ENCODE data around the gene CACNA1A. TPM values are rescaled to one million over a fixed set of nuclear protein-coding genes. Genes with fewer than 3 reads are reported as not detected.

Gene CACNA1A
- total RNA-seq, 2 experiments from 2014 or later = 0.30 to 0.45 TPM

DNA sequence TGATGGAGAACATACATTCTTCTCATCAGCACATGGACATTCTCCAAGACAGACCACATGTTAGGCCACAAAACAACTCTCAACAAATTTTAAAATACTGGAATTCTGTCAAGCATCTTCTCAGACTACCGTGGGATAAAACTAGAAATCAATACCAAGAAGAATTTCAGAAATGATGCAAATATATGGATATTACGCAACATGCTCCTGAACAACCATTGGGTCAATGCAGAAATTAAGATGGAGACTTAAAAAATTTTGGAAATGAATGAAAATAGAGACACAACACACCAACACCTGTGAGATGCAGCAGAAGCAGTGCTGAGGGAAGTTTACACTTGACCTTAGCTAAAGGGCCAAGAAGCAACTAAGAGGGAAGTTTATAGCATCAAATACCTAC is 162.8 kb downstream of the CACNA1A start:
- peaks cover 4 to 8% of the 10 kb centered on the region in 2 experiments for H3K9me3 ChIP-seq (ENCODE audit: control insufficient read depth in 1 of 2, insufficient read depth in 1 of 2, low read length in 2 of 2)
- no peaks in the 10 kb centered on the region for H3K36me3 ChIP-seq (ENCODE audit: insufficient read depth, low read length)
- H3K27ac ChIP-seq (ENCODE audit: low read depth in 1 of 2, low read length in 2 of 2) = no peak overlapping the region
- Mint-ChIP-seq H3K4me3 (no peak overlapping the region), H3K36me3 (ENCODE audit: low read depth) (no peaks in the 10 kb centered on the region), H3K9me3 (peaks cover 2% of the 10 kb centered on the region), H3K27ac (no peak overlapping the region), H3K27me3 (peaks cover 43% of the 10 kb centered on the region), H3K4me1 (ENCODE audit: low read depth) (no peaks in the 10 kb centered on the region)
- TF ChIP-seq, protein P1, sequence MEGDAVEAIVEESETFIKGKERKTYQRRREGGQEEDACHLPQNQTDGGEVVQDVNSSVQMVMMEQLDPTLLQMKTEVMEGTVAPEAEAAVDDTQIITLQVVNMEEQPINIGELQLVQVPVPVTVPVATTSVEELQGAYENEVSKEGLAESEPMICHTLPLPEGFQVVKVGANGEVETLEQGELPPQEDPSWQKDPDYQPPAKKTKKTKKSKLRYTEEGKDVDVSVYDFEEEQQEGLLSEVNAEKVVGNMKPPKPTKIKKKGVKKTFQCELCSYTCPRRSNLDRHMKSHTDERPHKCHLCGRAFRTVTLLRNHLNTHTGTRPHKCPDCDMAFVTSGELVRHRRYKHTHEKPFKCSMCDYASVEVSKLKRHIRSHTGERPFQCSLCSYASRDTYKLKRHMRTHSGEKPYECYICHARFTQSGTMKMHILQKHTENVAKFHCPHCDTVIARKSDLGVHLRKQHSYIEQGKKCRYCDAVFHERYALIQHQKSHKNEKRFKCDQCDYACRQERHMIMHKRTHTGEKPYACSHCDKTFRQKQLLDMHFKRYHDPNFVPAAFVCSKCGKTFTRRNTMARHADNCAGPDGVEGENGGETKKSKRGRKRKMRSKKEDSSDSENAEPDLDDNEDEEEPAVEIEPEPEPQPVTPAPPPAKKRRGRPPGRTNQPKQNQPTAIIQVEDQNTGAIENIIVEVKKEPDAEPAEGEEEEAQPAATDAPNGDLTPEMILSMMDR (IDR thresholded peaks at IDR 0.05) = no peak
- POLR2A ChIA-PET = no interaction called here
- DNase-seq (no peak), ATAC-seq (ENCODE audit: poor library complexity) (no peak)
- intact Hi-C loops (cut with DNase I, micrococcal nuclease) = no loop called here
- CTCF ChIA-PET = no interaction called here
- H3K4me1 ChIP-seq (ENCODE audit: insufficient read depth, low read length) = no peaks in the 10 kb centered on the region
- H3K27me3 ChIP-seq (ENCODE audit: control insufficient read depth in 1 of 2, insufficient read depth in 2 of 2, low read length in 2 of 2) = peaks cover 0 to 11% of the 10 kb centered on the region in 2 experiments
- H3K4me3 ChIP-seq (ENCODE audit: low read length) = no peak overlapping the region

DNA sequence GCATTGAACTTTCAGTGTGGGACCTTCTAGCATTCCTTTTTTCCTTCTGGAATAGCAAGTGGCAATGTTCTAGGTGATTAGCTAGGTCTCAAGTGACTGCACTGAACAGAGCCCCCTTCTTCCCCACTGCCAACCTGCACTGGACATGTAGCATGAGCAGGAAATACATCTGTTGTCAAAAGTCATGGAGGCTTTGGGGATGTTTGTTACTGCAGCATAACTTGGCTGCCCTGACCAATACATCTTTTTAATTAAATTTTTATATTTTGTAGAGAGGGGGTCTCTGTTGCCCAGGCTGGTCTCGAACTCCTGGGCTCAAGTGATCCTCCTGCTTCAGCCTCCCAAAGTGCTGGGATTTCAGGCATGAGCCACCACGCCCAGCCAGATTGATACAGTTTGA is 163.6 kb downstream of the CACNA1A start:
- Mint-ChIP-seq H3K36me3 (ENCODE audit: low read depth) (no peaks in the 10 kb centered on the region), H3K4me1 (ENCODE audit: low read depth) (no peaks in the 10 kb centered on the region), H3K27ac (no peak overlapping the region), H3K4me3 (no peak overlapping the region), H3K9me3 (no peaks in the 10 kb centered on the region), H3K27me3 (peaks cover 48% of the 10 kb centered on the region)
- Histone ChIP-seq H3K36me3 (ENCODE audit: insufficient read depth, low read length) (no peaks in the 10 kb centered on the region), H3K27me3 (ENCODE audit: control insufficient read depth in 1 of 2, insufficient read depth in 2 of 2, low read length in 2 of 2) (peaks cover 0 to 11% of the 10 kb centered on the region in 2 experiments), H3K4me1 (ENCODE audit: insufficient read depth, low read length) (no peaks in the 10 kb centered on the region), H3K9me3 (ENCODE audit: control insufficient read depth in 1 of 2, insufficient read depth in 1 of 2, low read length in 2 of 2) (peaks cover 4 to 8% of the 10 kb centered on the region in 2 experiments), H3K27ac (ENCODE audit: low read depth in 1 of 2, low read length in 2 of 2) (no peak overlapping the region), H3K4me3 (ENCODE audit: low read length) (no peak overlapping the region)
- ATAC-seq (ENCODE audit: poor library complexity) = no peak
- TF ChIP-seq, protein P1 (IDR thresholded peaks at IDR 0.05) = no peak
- no peak for DNase-seq
- ChIA-PET POLR2A (no interaction called here), CTCF (no interaction called here)
- intact Hi-C loops (cut with DNase I, micrococcal nuclease) = no loop called here

DNA sequence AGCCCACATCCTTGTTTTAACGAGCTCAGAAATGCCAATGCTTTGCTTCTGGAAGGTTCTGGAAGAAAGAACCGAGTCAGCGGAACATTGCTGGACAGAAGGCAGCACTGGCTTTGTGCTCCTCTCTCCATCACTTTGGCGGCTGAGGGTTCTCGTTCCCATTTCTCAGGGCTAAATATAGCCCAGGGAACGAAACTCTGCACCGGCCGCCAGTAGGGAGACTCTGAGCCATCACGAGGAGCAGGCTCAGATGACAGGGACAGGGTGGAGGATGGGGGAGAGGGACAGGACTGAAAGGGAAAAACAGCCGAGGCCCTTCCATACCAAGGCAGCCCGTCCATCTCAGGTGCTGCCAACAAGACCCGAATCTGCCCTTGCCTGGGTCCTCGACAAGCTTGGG is 166.4 kb downstream of the CACNA1A start:
- Mint-ChIP-seq H3K4me3 (no peak overlapping the region), H3K27ac (no peak overlapping the region), H3K27me3 (peaks cover 56% of the 10 kb centered on the region), H3K4me1 (ENCODE audit: low read depth) (no peaks in the 10 kb centered on the region), H3K9me3 (peaks cover 3% of the 10 kb centered on the region), H3K36me3 (ENCODE audit: low read depth) (no peaks in the 10 kb centered on the region)
- Histone ChIP-seq H3K4me3 (ENCODE audit: low read length) (no peak overlapping the region), H3K4me1 (ENCODE audit: insufficient read depth, low read length) (no peaks in the 10 kb centered on the region), H3K27ac (ENCODE audit: low read depth in 1 of 2, low read length in 2 of 2) (no peak overlapping the region), H3K36me3 (ENCODE audit: insufficient read depth, low read length) (no peaks in the 10 kb centered on the region), H3K9me3 (ENCODE audit: control insufficient read depth in 1 of 2, insufficient read depth in 1 of 2, low read length in 2 of 2) (peaks cover 4 to 5% of the 10 kb centered on the region in 2 experiments), H3K27me3 (ENCODE audit: control insufficient read depth in 1 of 2, insufficient read depth in 2 of 2, low read length in 2 of 2) (peaks cover 0 to 4% of the 10 kb centered on the region in 2 experiments)
- TF ChIP-seq, protein P1 (IDR thresholded peaks at IDR 0.05) = no peak
- CTCF ChIA-PET = no interaction called here
- intact Hi-C loops (cut with DNase I, micrococcal nuclease) = loop anchor here in 1 of 2 experiments (10.0 kb wide), 1 partner anchor 1515 kb away; no protein-coding TSS in a partner anchor
- DNase-seq (no peak), ATAC-seq (ENCODE audit: poor library complexity) (no peak)
- POLR2A ChIA-PET = no interaction called here
